Kidney (tissue), 14 donors: Measurements from ENCODE around the gene ELOB. TPM values are rescaled to one million over a fixed set of nuclear protein-coding genes. Genes with fewer than 3 reads are reported as not detected.

Experiments
- DNase-seq, 5 donors: peaks; one replicate each; pipeline ENCODE4 v3.0.0-alpha.2; 2013 to 2020
- FAIRE-seq: peaks from 2 replicates; lab custom pipeline; 2012; peaks lifted over from hg19 to GRCh38; lab: Jason Lieb, UNC
- H3K27ac ChIP-seq, 2 donors: one replicate each; pipeline ENCODE4 v1.7.0; 2013; ENCODE audit warnings: low read depth in 2 of 2, low read length in 2 of 2, inconsistent platforms in 1 of 2
- H3K27me3 ChIP-seq: one replicate; pipeline ENCODE4 v1.7.1; 2013; ENCODE audit warnings: low read length, inconsistent platforms; ENCODE audit not compliant: control insufficient read depth, insufficient read depth
- H3K36me3 ChIP-seq, 3 donors: one replicate each; pipeline versions ENCODE4 v1.7.0 to v1.7.1; 2013; ENCODE audit warnings: low read length in 3 of 3, control low read depth in 1 of 3, inconsistent platforms in 1 of 3; ENCODE audit not compliant: insufficient read depth in 3 of 3, control insufficient read depth in 2 of 3
- H3K4me1 ChIP-seq, 3 donors: one replicate each; pipeline versions ENCODE4 v1.7.0 to v1.7.1; 2013; ENCODE audit warnings: low read length in 3 of 3, inconsistent platforms in 1 of 3, low read depth in 1 of 3; ENCODE audit not compliant: control insufficient read depth in 2 of 3, insufficient read depth in 2 of 3
- H3K4me3 ChIP-seq, 3 donors: one replicate each; pipeline versions ENCODE4 v1.7.0 to v1.8.1; 2013; ENCODE audit warnings: low read length in 3 of 3, control low read depth in 1 of 3, inconsistent platforms in 1 of 3
- H3K9ac ChIP-seq, 3 donors: one replicate each; pipeline versions ENCODE4 v1.7.0 to v1.7.1; 2013; ENCODE audit warnings: low read length in 3 of 3, control low read depth in 1 of 3, inconsistent platforms in 1 of 3
- H3K9me3 ChIP-seq, 3 donors: one replicate each; pipeline versions ENCODE4 v1.7.0 to v1.7.1; 2013; ENCODE audit warnings: low read length in 3 of 3, control low read depth in 1 of 3, inconsistent platforms in 1 of 3; ENCODE audit not compliant: control insufficient read depth in 2 of 3, insufficient read depth in 1 of 3
- intact Hi-C: fragments of 100-400 bp; cut with DNase I; formaldehyde crosslinking; loops from one replicate; pipeline ENCODE4 v1.11.1; 2022
- polyA plus RNA-seq: library from polyadenylated mRNA; stranded (reverse); fragments of 350-450 nt; fragmentation: Illumina TruSeq; extraction: RNeasy Lipid Tissue Mini Kit (QIAGEN cat#74804); gene quantifications from one replicate; pipeline ENCODE4 v1.2.3, GENCODE V29; 2014; ENCODE audit warnings: low read depth, low replicate concordance; ENCODE audit not compliant: insufficient read depth
- total RNA-seq: library from RNA; stranded (reverse); fragmentation: NEBNext Ultra II Directional; extraction: Animal tissue kit (Norgen Biotek cat#: 25700); gene quantifications from one replicate; pipeline ENCODE4 v1.2.1, GENCODE V29; 2021
- TF ChIP-seq, protein P1 (sequence below): IDR thresholded peaks from 3 replicates; pipeline ENCODE4 v1.5.1; 2012; ENCODE audit warnings: mild to moderate bottlenecking, moderate library complexity, borderline replicate concordance; ENCODE audit not compliant: insufficient read depth; ENCODE audit errors: extremely low read depth
- donor health status: control.
- donor health status: control.
- donor health status: control.
- donor health status: control.
- donor health status: control.
- donor health status: DM: yes; HTN: yes; CAD: no.
- donor health status: Normal renal cell carcinoma (clear cell type).

The ELOB gene
- total and polyA plus RNA-seq, 2 donors from 2014 or later, result 226 to 836 TPM

DNA sequence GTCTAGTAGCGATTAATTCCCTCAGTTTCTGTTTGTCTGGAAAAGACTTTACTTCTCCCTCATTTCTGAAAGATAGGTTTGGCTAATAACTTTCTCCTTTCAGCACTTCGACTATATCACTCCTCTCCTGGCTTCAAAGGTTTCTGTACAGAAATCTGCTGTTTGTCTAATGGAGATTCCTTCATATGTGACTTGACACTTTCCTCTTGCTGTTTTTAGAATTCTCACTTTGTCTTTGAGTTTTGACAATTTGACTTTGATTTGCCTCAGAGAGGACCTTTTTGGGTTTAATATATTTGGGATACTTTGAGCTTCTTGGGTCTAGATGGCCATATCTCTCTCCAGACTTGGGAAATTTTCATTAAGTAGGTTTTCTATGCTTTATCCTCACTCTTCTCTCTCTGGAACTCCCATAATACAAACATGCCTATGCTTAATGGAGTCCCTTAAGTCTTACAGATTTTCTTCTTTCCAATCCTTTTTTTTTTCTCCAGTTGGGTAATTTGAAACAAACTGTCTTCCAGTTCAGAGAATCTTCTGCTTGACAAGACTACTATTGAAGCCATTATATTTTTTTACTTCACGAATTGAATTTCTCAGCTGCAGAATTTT lies 32.2 kb upstream of the ELOB start:
- FAIRE-seq, result no peak

DNA sequence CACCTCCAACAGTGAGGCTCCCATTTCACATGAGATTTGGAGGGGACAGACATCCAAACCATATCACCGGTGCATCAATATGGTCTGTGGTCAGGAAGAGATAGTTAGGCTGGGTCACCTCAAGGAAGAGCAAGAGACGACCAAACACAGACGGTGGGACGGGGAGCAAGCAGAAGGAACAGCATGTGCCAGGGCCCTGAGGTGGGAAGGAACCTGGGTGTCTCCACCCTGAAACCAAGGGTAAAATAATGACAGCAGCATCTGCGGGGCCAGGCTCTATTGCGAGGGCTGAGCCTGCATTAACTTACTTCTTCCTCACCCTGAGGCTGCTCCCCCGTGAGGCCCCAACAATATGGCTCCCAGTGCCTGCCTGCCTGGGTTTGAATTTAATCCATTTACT lies 31.1 kb upstream of the ELOB start:
- intact Hi-C loops, result no loop called here

More for the DNA sequence above, 32.2 kb upstream of the ELOB start:
- no peaks in the 10 kb centered on the region for H3K36me3 ChIP-seq
- no peaks in the 10 kb centered on the region for H3K4me1 ChIP-seq
- DNase-seq, result no peak
- H3K27me3 ChIP-seq, result no peaks in the 10 kb centered on the region
- peaks cover 0 to 4% (median 0%) of the 10 kb centered on the region in 3 donors for H3K9me3 ChIP-seq
- H3K4me3 ChIP-seq, result no peak overlapping the region
- no peak overlapping the region for H3K9ac ChIP-seq
- H3K27ac ChIP-seq, result no peak overlapping the region
- intact Hi-C loops, result no loop called here
- TF ChIP-seq, protein P1, sequence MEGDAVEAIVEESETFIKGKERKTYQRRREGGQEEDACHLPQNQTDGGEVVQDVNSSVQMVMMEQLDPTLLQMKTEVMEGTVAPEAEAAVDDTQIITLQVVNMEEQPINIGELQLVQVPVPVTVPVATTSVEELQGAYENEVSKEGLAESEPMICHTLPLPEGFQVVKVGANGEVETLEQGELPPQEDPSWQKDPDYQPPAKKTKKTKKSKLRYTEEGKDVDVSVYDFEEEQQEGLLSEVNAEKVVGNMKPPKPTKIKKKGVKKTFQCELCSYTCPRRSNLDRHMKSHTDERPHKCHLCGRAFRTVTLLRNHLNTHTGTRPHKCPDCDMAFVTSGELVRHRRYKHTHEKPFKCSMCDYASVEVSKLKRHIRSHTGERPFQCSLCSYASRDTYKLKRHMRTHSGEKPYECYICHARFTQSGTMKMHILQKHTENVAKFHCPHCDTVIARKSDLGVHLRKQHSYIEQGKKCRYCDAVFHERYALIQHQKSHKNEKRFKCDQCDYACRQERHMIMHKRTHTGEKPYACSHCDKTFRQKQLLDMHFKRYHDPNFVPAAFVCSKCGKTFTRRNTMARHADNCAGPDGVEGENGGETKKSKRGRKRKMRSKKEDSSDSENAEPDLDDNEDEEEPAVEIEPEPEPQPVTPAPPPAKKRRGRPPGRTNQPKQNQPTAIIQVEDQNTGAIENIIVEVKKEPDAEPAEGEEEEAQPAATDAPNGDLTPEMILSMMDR, result no peak

DNA sequence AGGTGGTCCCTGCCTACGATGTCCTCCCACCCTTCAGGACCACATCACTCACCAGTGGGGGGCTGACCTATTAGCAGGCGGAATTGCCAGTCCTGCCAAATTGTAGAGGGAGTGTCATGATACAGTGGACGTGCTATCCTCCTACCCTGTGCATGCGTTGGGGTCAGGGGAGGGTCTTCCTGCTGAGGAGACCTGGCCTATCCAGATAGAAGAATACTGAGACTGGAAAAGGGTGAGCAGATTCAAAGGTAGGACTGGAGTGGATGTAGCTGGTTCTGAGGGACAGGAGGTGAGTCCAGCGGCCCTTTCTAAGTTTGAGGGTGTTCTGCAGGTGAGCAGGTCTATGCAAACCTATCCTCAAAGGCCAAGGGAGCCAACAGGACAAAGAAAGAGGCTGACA lies 29.2 kb upstream of the ELOB start:
- Histone ChIP-seq H3K36me3 (no peaks in the 10 kb centered on the region), H3K27me3 (no peaks in the 10 kb centered on the region), H3K9me3 (peaks cover 0 to 9% (median 0%) of the 10 kb centered on the region in 3 donors), H3K9ac (no peak overlapping the region), H3K27ac (no peak overlapping the region), H3K4me3 (no peak overlapping the region), H3K4me1 (no peaks in the 10 kb centered on the region)
- FAIRE-seq (no peak), DNase-seq (no peak)
- TF ChIP-seq, protein P1, result no peak
- intact Hi-C loops, result no loop called here

More for the DNA sequence above, 31.1 kb upstream of the ELOB start:
- peaks cover 0 to 9% (median 0%) of the 10 kb centered on the region in 3 donors for H3K9me3 ChIP-seq
- DNase-seq (peak in 1 of 5 donors; percentile 7), FAIRE-seq (no peak)
- H3K36me3 ChIP-seq, result no peaks in the 10 kb centered on the region
- H3K27ac ChIP-seq, result no peak overlapping the region
- no peak overlapping the region for H3K4me3 ChIP-seq
- TF ChIP-seq, protein P1, result no peak
- no peaks in the 10 kb centered on the region for H3K4me1 ChIP-seq
- H3K27me3 ChIP-seq, result no peaks in the 10 kb centered on the region
- H3K9ac ChIP-seq, result no peak overlapping the region

DNA sequence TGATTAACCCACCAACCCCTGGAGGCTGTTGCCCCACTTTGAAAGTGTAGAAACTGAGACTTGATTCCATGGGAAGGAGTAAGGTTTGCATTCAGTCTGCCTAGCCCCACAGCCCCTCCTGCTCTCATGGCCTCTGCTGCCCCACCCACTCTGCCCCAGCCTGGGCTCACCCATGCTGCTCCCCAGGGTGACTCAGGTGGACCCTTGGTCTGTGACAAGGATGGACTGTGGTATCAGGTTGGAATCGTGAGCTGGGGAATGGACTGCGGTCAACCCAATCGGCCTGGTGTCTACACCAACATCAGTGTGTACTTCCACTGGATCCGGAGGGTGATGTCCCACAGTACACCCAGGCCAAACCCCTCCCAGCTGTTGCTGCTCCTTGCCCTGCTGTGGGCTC lies 27.6 kb upstream of the ELOB start:
- Histone ChIP-seq H3K9ac (no peak overlapping the region), H3K36me3 (no peaks in the 10 kb centered on the region), H3K4me1 (no peaks in the 10 kb centered on the region), H3K27ac (no peak overlapping the region), H3K9me3 (peaks cover 0 to 9% (median 0%) of the 10 kb centered on the region in 3 donors), H3K4me3 (no peak overlapping the region), H3K27me3 (no peaks in the 10 kb centered on the region)
- intact Hi-C loops, result no loop called here
- FAIRE-seq (no peak), DNase-seq (no peak)
- TF ChIP-seq, protein P1, result no peak
